Measurements from ENCODE around the gene CYTH1.

CYTH1 gene

DNA sequence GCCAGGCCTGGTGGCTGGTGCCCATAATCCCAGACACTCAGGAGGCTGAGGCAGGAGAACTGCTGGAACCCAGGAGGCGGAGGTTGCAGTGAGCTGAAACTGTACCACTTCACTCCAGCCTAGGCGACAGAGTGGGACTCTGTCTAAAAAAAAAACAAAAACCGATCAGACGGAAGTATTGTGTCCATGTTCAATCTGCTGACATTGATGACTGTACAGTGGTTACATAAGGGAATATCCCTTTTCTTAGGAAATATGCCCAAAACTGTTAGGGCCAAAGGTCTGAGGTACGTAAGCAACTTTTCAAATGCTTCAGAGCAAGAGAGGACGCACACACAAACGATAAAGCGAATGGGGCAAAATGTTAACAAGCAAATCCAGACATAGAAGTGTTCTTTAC lies 135.0 kb downstream of the CYTH1 start:
- no peak for DNase-seq (ENCODE audit: low spot score)

DNA sequence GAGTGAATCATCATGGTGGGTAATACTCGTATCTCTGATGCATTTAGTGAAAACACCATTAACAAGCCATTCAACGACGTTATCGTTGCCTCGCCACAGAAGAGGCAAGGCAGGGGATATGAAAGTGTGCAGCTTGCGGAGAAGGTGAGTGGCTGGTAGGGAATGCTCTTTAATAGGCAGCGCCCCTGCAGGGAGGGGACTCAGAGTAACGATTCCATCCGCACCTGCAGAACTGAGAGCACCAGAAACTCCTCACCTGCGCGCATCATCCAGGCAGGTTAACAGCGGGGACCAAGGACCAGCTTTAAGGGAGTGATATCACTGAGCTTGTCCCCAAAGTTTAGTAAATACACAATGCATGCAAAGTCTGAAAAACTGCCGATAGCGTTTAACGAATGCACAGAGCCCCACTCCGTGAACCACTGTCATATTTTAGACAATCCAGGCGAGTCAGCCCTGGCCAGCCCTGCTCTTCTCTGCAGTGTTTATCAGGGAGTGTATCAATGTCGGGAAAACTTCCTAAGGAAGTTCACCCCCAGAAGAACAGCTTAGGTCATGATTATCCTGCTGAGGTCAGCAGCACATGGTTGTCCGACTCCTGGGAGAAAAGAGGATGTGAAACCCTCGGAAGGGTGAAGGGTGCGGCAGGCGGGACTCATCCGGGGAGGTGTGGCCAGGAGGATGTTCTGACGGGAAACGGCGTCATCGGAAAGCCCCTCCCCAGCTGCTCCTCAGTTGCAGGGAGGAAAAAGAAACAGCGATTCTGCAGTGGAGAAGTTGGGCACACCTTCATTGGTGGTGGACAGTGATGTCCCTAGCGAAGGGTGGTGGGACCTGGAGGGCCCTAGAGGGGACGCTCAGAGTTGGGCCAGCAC lies 136.4 kb downstream of the CYTH1 start:
- no peak for DNase-seq (ENCODE audit: low spot score)

DNA sequence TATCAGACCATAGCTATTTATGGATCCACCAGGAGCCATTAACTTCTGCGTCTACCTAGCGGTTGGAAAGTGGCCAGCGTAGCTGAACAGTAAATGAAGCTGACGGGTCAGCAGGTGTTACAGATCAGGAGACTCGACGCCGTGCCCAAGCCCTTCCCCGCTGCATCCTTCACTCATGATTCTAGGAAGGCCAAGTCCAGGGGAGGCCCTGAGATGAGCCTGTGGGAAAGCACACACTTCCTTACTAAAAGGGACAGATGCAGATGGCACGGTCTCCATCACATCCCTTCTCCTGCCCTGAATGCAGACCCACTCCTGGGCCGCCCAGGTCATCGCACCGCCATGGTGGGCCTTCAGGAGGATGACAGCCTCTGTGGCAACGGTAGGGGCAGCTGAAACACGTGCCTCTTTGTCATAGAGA lies 137.1 kb downstream of the CYTH1 start:
- no peak for DNase-seq (ENCODE audit: low spot score)

DNA sequence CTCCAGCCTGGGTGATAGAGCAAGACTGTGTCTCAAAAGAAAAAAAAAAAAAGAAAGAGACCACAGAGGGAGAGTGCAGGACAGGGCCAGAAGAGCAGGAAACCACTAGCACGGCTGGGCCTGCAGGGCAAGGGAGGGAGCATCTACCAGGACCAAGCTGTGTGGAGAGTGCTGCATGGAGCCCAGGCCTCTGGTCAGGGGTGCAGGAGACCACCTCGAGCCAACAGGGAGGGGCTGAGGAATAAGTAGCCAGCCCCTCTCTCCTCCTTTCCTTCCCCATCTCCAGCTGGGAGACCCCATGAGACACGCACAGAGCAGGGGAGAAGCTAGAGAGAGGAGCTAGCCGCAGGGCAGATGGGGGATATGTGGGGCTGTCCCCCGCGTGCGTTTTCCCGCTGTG lies 137.8 kb downstream of the CYTH1 start:
- no peak for DNase-seq (ENCODE audit: low spot score)

DNA sequence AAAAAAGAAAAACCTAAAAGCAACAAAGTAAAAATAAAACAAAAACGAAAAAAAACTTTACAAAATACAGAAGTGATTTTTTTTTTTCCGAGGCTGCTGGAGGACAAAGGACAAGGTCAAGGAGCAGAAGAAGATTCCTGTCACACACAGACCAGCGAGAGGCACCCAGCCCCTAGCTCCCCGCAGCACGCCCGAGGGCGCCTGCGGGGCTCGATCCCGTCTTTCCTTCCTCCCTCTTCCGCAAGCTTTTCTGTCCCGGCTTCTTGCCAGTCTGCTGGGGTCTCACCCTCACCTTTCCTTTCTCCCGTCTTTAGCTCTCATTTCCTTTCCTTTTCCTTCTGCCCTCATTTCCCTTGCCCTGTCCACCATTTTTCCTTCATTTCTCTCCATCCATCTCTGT lies 138.7 kb downstream of the CYTH1 start:
- no peak for DNase-seq (ENCODE audit: low spot score)

DNA sequence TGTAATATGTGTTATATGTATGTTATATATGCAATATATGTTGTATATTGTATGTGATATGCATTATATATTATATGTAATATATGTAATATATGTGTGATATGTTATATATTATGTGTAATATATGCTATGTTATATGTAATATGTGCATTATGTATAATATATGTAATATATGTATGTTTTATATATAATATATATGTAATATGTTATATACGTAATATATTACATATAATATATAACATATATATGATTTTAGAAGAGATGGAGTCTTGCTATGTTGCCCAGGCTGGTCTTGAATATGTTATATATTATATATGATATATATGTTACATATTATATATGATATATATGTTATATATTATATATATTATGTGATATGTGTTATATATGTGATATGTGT lies 139.4 kb downstream of the CYTH1 start:
- no peak for DNase-seq (ENCODE audit: low spot score)

DNA sequence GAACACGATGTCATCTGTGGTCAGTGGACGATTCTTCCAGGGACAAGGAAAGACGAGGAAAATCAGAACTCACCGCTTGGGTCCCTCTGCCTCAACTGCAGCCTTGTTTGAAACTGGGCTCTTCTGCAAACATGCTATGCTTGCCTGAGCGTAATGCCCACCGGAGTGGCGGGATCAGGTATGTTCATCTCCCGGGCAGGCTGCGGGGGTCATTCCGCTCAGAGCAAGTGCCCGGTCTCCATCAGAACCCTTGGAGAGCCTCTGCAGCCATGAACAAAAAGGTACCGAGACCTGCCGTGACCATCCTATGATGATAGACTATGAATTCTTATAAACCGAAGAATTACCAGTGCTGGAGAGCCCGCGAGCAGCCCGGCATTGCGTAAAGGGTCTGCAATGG lies 140.4 kb downstream of the CYTH1 start:
- DNase-seq (ENCODE audit: low spot score), result no peak

DNA sequence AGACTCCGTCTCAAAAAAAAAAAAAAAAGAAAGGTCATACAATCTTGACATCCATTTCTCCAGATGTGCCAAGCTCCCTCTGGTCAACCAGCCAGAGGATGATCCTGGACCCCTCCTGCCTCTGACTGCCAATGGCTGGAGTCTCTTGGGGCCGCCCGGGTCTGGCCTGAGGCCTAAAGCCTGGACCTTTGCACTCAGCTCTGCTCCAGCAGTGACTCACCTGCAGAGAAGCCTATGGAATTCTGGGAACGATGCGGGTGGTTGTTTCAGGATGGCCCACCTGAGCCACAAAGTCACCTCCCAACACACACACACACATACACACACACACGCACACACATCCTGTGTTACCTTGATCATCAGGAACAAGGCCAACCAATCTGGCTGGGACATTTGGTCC lies 140.8 kb downstream of the CYTH1 start:
- no peak for DNase-seq (ENCODE audit: low spot score)

DNA sequence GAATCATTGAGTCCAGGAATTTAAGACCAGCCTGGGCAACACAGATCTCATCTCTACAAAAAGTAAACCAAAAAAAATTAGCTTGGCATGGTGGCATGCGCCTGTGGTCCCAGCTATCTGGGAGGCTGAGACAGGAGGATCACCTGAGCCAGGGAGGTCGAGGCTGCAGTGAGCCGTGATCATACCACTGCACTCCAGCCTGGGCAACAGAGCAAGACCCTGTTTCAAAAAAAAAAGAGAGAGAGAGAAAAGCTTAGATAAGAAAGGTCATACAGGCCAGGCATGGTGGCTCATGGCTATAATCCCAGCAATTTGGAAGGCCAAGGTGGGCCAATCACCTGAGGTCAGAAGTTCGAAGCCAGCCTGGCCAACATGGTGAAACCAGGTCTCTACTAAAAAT lies 141.4 kb downstream of the CYTH1 start:
- no peak for DNase-seq (ENCODE audit: low spot score)

DNA sequence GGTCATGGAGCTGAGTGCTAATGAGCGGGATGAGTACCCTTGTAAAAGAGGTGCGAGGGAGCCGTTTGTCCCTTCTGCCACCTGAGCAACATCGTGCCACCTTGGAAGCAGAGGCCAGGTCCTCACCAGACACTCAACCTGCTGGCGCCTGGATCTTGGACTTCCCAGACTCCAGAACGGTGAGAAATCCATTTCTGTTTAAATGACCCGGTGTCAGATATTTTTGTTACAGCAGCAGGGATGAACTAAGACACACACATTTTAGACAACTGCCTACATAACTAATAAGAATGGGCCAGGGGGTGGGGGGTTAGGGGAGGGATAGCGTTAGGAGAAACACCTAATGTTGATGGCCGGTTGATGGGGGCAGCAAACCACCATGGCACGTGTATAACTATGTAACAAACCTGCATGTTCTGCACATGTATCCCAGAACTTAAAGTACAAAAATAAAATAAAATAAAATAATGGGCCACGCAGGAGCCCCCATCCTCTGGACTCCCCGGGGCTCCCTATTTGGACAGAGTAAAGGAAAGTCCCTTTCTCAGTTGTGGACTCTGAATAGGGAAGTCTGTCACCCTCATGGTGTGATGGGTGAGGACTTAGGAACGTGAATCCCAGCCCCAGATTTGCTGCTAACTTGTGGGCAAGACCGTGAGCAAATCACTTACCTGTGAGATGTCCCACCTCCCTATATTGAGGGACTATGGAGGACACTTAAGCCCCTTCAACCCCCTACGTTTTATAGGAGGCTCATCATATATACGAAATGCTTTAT lies 144.2 kb downstream of the CYTH1 start:
- no peak for DNase-seq (ENCODE audit: low spot score)

DNA sequence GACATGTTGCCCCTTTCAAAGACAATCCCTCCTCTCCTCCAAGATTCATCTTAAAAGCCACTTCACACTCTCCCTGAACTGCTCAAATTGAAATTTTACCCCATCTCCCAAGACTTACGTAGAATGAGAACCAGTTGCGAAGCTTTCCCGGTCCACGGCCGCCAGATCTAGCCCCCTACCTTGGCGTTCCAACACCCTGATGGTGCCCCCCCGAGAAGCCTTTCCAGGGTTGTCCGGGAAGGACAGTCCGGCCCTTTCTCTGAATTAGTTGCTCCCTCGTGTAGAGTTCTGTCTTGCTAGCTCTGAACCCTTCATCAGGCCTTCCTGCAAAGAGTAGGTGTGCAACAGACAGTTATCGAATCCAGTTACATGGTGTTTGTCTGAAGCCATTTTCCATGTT lies 144.9 kb downstream of the CYTH1 start:
- DNase-seq (ENCODE audit: low spot score), result no peak

DNA sequence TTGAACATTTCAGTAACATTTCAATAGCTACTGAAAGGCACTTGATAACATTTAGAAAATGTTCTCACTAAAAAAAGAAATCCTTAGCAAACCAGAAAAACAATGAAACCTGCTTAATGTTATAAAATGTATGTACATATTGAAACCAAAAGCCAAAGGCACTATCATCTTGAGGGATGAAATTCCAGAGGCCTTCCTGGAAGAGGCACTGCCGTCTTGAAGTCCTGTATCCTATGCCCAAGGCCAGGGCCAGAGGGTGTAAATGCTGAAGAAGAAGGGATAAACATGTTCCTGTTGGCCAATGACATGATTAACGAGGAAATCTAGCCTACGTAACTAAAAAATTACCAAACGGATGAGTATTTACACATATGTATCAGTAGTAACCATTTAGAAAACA lies 147.9 kb downstream of the CYTH1 start:
- DNase-seq (ENCODE audit: low spot score), result no peak

DNA sequence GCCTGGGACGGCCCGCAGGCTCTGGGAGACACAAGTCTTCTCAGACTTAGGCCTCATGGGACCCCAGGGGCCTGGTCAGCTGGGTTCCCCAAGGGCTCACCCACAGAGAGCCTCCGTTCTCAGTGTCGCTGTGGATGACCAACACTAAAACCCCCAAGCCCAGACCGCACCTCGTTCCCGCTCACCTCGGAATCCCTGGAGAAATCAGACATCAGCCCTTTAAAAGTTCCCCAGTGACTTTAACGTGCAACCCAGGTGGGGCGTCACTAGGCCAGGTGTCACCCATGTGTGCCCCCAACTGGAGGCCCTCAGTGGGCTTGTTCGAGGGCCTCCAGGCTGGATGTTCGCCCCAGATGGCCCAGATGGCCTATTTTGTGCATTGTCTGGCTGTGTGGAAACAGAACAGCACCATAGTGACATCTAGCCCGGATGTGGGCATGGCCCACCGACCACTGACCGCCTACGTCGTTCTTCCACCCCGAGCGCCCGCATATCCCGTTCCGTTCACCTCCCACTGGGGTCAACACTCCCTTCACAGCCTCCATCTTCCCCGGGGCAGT lies 152.6 kb downstream of the CYTH1 start:
- DNase-seq (ENCODE audit: low spot score), result no peak

DNA sequence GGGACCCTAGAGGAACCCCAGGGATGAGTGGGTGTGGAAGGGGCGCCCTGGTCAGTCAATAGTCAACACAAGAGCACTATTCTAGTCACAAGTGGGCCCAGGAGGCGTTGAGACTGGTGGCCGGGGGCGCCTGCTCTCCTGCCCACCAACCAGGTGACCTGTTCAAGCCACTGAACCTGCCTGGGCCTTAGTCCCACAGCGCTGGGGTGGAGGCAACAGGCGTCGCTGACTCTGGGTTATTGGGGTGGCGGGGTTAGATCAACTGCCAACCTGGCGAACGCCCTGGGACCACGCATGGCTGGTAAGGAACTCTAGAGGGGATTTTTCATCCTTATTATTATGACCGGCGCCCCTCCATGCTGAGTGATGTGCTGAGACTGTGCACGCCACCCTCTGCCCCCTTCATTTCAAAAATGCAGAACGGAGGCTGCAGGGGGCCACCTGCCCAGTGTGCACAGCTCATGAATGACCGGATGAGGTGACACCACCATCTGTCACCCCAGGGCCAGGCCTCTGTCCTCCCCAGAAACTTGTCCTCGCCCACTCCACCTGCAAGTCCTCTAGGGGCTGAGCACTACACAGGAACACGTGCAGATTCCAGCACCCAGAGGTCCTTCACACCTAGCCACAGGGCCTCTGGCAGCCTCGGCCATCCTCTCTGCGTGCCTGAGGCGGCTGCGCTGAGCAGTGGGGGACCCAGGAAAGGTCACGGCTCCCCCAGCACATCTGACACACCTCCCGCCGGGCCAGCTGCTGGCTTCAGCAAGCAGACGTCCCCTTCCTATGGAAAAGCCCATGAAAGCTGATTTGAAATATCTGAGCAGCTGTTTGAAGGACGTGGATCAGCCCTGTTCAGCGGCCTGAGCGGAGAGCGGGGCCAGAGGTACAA lies 153.3 kb downstream of the CYTH1 start:
- DNase-seq (ENCODE audit: low spot score), result no peak

DNA sequence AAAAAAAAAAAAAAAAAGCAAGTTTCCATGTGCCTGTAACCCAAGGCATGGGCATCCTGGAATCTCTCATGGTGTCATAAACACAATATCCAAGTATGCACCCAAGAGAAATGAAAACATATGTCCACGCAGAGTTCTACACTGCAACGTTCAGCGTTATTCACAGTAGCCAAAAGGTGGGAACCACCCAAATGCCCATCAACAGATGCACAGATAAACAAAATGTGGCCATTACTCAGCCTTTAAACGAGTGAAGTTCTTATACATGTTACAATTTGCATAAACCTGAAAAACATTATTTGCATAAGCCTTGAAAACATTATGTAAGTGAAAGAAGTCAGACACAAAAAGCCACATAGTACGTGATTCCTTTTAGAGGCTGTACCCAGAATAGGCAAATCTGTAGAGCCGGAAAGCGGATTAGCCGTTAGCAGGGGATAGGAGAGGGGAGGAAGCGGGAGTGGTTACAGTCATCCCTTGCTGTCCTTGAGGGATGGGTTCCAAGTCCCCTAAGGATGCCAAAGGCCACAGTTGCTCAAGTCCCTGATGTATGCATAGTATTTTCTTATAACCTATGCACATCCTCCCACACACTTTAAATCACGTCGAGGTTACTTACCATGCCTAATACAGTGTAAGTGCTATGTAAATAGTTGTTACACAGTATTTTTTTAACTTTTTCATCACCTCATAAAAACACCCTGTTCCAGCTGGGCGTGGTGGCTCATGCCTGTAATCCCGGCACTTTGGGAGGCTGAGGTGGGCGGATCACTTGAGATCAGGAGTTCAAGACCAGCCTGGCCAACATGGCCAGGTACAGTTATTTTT lies 157.5 kb downstream of the CYTH1 start:
- DNase-seq (ENCODE audit: low spot score), result no peak
